Pancreas (tissue), 10 donors: ENCODE data around the gene P2RY13. TPM values are rescaled to one million over a fixed set of nuclear protein-coding genes. Genes with fewer than 3 reads are reported as not detected.

ENCODE experiments used
- ATAC-seq, 4 donors: fragments of 200-7000 bp; cut with Tn5 transposase; one replicate each; pipeline versions ENCODE4 v1.8.0 to v1.9.1; 2020; ENCODE audit warnings: mild to moderate bottlenecking in 4 of 4, moderate library complexity in 4 of 4
- DNase-seq, 6 donors: peaks; one replicate each; pipeline ENCODE4 v3.0.0-alpha.2; 2020
- FAIRE-seq: peaks from 2 replicates; lab custom pipeline; 2012; peaks lifted over from hg19 to GRCh38; lab: Jason Lieb, UNC
- H3K27ac ChIP-seq, 4 donors: fragments of 200-600 bp; sonication (generic); 1 replicate in 3 of 4; 2 replicates in 1 of 4; pipeline versions ENCODE4 v1.5.0 to v1.8.0; 2020
- H3K27me3 ChIP-seq, 4 donors: fragments of 200-600 bp; one replicate each; pipeline ENCODE4 v1.8.0; 2021
- H3K36me3 ChIP-seq, 3 donors: fragments of 200-600 bp; sonication (generic) in 1 of 3; one replicate each; pipeline versions ENCODE4 v1.5.0 to v1.8.0; 2020 to 2021
- H3K4me1 ChIP-seq, 3 donors: fragments of 200-600 bp; one replicate each; pipeline ENCODE4 v1.8.0; 2021
- H3K4me3 ChIP-seq, 4 donors: fragments of 200-600 bp; sonication (generic) in 2 of 4; one replicate each; pipeline versions ENCODE4 v1.5.0 to v1.8.0; 2020 to 2021
- H3K9me3 ChIP-seq, 4 donors: fragments of 200-600 bp; one replicate each; pipeline ENCODE4 v1.8.0; 2021
- WGBS, 2 donors: extraction: QIAGEN DNeasy Blood & Tissue Kit; methylation state at CpG; one replicate each; pipeline ENCODE4 v1.1.7; 2013; 5-methylcytosine and 5-hydroxymethylcytosine counted together
- intact Hi-C, 3 donors: fragments of 100-400 bp; cut with DNase I; formaldehyde crosslinking; loops; one replicate each; pipeline versions ENCODE4 v1.11.1 to v1.14.2; 2022
- polyA plus RNA-seq, 2 donors: library from polyadenylated mRNA; stranded (reverse); fragments of 200-250 nt; gene quantifications; one replicate each; pipeline ENCODE4 v1.2.3, GENCODE V29; 2013
- total RNA-seq, 6 donors: library from RNA; stranded (reverse); fragmentation: NEBNext Ultra II Directional in 4 of 6; extraction: Animal tissue kit (Norgen Biotek cat#: 25700) in 4 of 6; gene quantifications; one replicate each; pipeline versions ENCODE4 v1.2.1 to v1.2.4, GENCODE V29; 2021 to 2023
- TF ChIP-seq, protein P1 (sequence below), 4 donors: fragments of 200-600 bp; sonication (generic) in 3 of 4; IDR thresholded peaks; one replicate each; pipeline versions ENCODE4 v1.5.0 to v1.8.0; 2021; ENCODE audit warnings: antibody characterized with exemption in 4 of 4
- donor health status: healthy with polysubstance abuse.
- donor health status: DM: no; HTN: no; CAD: no; lungs with moderate emphysema.
- donor health status: DM: no; HTN: no; CAD: no.
- donor health status: control.
- donor health status: control.
- donor health status: Bipolar disorder and iron deficiency.
- donor health status: DM: yes; HTN: yes; CAD: no.
- donor health status: DM: no; HTN: no; CAD: no.
- donor health status: DM: no; HTN: no; CAD: no.
- donor health status: DM: yes; HTN: yes; CAD: no.

The P2RY13 gene
- total RNA-seq (1 to 10 TPM in 3 of 6 donors, under 1 TPM in 3; 0.08 to 1.9 (median 0.72) TPM), polyA plus RNA-seq (under 1 TPM; 0.11 to 0.12 TPM)

DNA sequence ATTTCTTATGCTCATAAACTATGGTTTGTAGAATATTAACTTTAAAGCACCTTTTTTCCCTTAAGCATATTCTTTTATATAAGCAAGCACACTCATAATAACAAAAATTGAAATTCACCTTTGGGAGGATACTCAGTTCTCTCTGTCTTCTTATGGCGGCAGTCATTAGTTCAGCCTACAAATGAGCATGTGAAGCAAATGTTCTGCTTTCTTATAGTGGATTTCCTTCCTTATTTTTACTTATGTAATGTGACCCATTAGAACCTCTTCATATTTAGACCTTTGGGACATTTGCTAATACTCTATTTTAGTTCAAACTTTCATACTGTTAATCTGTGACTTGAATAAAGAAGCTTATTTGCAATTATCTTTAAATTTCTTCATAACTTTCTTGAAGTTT, at the start of gene P2RY13:
TSS of gene P2RY13 (minus strand) at position 187 of the 400 bp plus-strand sequence. CDS start at position 166, 21 bp downstream.
- no peaks in the 10 kb centered on the region for H3K36me3 ChIP-seq
- no peak for DNase-seq
- FAIRE-seq: no peak
- no peaks in the 10 kb centered on the region for H3K4me1 ChIP-seq
- H3K27ac ChIP-seq: no peak within 1 kb of the TSS
- peak within 1 kb of the TSS in 1 of 4 donors; percentile 17 for H3K4me3 ChIP-seq
- peak in 2 of 4 donors; percentile 48 to 50 for ATAC-seq
- H3K27me3 ChIP-seq: no peaks in the 10 kb centered on the region
- intact Hi-C loops: no loop called here
- 82 to 97% methylated on average over 1 of the region's 1 CpG for WGBS, 2 donors
- TF ChIP-seq, protein P1, sequence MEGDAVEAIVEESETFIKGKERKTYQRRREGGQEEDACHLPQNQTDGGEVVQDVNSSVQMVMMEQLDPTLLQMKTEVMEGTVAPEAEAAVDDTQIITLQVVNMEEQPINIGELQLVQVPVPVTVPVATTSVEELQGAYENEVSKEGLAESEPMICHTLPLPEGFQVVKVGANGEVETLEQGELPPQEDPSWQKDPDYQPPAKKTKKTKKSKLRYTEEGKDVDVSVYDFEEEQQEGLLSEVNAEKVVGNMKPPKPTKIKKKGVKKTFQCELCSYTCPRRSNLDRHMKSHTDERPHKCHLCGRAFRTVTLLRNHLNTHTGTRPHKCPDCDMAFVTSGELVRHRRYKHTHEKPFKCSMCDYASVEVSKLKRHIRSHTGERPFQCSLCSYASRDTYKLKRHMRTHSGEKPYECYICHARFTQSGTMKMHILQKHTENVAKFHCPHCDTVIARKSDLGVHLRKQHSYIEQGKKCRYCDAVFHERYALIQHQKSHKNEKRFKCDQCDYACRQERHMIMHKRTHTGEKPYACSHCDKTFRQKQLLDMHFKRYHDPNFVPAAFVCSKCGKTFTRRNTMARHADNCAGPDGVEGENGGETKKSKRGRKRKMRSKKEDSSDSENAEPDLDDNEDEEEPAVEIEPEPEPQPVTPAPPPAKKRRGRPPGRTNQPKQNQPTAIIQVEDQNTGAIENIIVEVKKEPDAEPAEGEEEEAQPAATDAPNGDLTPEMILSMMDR (IDR thresholded peaks at IDR 0.05): no peak
- no peaks in the 10 kb centered on the region for H3K9me3 ChIP-seq

DNA sequence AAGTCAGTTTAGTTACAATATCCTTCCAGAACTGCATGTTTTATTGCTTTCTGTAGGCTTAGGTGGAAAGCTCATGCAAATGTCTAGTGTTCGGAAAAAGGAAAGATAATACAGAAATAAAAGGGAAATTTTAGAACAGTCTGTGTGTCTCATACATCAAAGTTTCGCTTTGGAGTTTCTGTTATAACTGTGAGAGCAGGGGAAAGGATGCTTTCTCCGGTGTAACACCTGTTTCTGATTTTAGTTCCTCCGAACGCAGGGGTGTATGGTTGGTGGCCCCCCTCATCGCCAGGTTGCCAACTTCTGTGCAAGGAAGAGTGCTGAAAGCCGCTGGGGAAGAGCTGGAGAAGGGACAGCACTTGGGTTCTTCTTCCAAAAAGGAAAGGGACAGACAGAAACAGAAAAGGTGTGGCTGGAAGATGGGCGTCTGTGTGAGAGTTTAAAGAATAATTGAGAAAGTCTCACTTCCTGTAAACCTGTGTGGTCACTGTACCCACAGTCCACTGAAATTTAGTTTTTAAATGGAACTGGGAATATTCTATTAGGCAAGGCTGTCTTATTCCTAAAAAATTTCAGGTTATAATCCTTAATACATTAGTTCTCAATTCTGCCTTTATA, 48.5 kb upstream of the P2RY13 start:
- Histone ChIP-seq H3K27ac (no peak overlapping the region), H3K36me3 (no peaks in the 10 kb centered on the region), H3K4me3 (no peak overlapping the region), H3K4me1 (no peaks in the 10 kb centered on the region), H3K9me3 (no peaks in the 10 kb centered on the region), H3K27me3 (no peaks in the 10 kb centered on the region)
- no peak for ATAC-seq
- intact Hi-C loops: no loop called here
- TF ChIP-seq, protein P1 (IDR thresholded peaks at IDR 0.05): no peak
- DNase-seq: no peak
- FAIRE-seq: no peak
- 83 to 87% methylated on average over 8 of the region's 8 CpGs for WGBS, 2 donors

DNA sequence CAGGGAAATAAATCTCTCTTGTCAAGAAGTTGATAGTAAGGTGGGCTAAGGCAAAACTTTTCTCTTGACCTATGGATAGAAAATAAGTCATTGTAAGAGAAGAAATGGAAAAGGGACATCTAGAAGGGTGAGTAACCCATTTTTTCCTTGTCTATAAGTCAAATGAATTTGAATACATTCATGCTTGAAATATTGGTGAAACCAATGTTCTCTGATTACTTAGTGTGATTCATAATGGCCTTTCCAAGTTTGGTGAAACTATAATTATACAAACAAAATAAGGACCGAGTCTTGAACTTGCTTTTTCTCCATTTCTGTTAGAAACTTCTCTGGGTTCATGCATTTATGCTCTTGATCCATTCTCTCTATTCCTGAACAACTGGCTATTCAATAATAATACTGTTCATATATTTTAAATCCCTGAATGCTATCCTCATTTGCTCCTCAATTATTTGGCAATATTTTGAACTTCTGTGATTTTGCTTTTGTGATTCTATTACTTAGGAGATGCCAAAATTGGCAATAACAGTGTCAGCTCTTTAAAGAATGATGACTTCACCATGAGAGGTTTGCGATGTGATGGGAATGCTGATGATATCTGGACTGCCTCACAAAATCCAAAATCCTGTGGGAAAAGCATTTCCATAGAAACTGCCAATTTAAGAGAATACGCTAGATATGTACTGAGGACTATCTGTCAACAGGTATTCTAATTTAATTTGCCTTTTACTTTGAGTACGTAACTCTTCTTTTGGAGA, 42.9 kb upstream of the P2RY13 start:
- ATAC-seq: no peak
- no peaks in the 10 kb centered on the region for H3K27me3 ChIP-seq
- TF ChIP-seq, protein P1 (IDR thresholded peaks at IDR 0.05): no peak
- 80 to 87% methylated on average over 4 of the region's 4 CpGs for WGBS, 2 donors
- H3K36me3 ChIP-seq: no peaks in the 10 kb centered on the region
- intact Hi-C loops: no loop called here
- H3K4me1 ChIP-seq: no peaks in the 10 kb centered on the region
- DNase-seq: no peak
- no peak overlapping the region for H3K27ac ChIP-seq
- H3K4me3 ChIP-seq: no peak overlapping the region
- no peak for FAIRE-seq
- no peaks in the 10 kb centered on the region for H3K9me3 ChIP-seq

DNA sequence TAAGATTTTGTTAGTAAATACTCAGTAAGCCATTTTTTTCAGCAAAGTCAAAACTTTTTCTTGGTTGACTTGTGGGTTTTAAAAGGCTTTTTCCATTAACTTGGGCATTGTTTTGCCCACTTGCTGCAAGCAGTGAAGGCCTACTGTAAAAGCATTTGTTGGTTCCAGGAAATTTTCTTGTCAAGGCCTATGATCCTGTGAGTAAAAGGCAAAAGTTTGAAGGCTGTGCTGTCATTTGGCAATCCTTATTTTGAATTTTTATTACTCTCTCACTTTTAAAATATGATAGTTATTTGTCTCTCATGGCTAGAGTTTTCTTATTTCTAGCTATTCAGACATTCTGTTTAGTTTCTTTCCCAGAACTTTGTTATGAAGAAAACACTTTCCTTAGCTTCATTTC, 42.2 kb upstream of the P2RY13 start:
- Histone ChIP-seq H3K27ac (no peak overlapping the region), H3K4me3 (no peak overlapping the region), H3K4me1 (no peaks in the 10 kb centered on the region), H3K27me3 (no peaks in the 10 kb centered on the region), H3K9me3 (no peaks in the 10 kb centered on the region), H3K36me3 (no peaks in the 10 kb centered on the region)
- no peak for FAIRE-seq
- no peak for DNase-seq
- TF ChIP-seq, protein P1 (IDR thresholded peaks at IDR 0.05): no peak
- ATAC-seq: no peak
- intact Hi-C loops: no loop called here

DNA sequence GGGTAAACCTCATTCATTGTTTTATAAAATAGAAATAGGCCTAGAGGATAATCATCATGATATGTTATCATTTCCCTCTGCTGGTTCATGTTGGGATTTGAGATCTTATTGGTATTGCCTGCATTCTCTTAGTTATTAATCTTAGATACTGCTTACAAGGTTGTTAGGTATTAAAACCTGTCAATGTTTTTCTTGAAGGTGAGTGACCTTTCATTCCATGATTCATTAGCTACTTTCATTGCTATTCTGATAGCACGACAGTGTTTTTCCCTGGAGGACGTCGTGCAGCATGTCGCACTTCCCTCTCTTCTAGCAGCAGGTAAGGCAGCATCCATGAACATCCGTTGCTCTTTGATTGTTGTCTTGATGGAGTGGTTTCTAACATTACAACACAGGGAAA, 38.1 kb upstream of the P2RY13 start:
- TF ChIP-seq, protein P1 (IDR thresholded peaks at IDR 0.05): no peak
- Histone ChIP-seq H3K27me3 (no peaks in the 10 kb centered on the region), H3K4me3 (no peak overlapping the region), H3K4me1 (no peaks in the 10 kb centered on the region), H3K36me3 (no peaks in the 10 kb centered on the region), H3K9me3 (no peaks in the 10 kb centered on the region), H3K27ac (no peak overlapping the region)
- 48 to 62% methylated on average over 5 of the region's 5 CpGs for WGBS, 2 donors
- no peak for DNase-seq
- no peak for FAIRE-seq
- no peak for ATAC-seq
- intact Hi-C loops: no loop called here
